SK-N-MC (cell line): ENCODE results near the gene XYLT2.
"Not testable (repeated sequence)": the region's sequence is repeated elsewhere in the genome, so short reads cannot be mapped to it uniquely, and the experiment has no call there.

Source experiments
- DNase-seq: peaks from one replicate; pipeline ENCODE4 v3.0.0-alpha.2; 2011; ENCODE audit warnings: low read depth, low spot score
- H3K27ac ChIP-seq: fragments of 200-600 bp; sonication (generic); 2 replicates; pipeline ENCODE4 v1.5.1; 2016; ENCODE audit warnings: mixed run types
- H3K36me3 ChIP-seq: fragments of 200-600 bp; sonication (generic); 2 replicates; pipeline ENCODE4 v1.6.1; 2017; ENCODE audit warnings: antibody characterized with exemption, low read length, mixed read lengths; ENCODE audit not compliant: insufficient read depth
- H3K4me3 ChIP-seq: fragments of 200-600 bp; sonication (generic); 2 replicates; pipeline ENCODE4 v1.5.1; 2016
- H3K9ac ChIP-seq: fragments of 200-600 bp; sonication (generic); 2 replicates; pipeline ENCODE4 v1.8.0; 2017; ENCODE audit warnings: mixed run types, mixed read lengths; ENCODE audit not compliant: insufficient read length
- H3K9me3 ChIP-seq: fragments of 200-600 bp; sonication (generic); 2 replicates; pipeline ENCODE4 v1.6.1; 2017; ENCODE audit warnings: low read depth, mild to moderate bottlenecking, antibody characterized with exemption, low read length, moderate library complexity, mixed read lengths
- EZH2 ChIP-seq: fragments of 200-600 bp; sonication (generic); IDR thresholded peaks from one replicate; pipeline ENCODE4 v1.6.1; 2017; ENCODE audit warnings: antibody characterized with exemption
- FOXP2 ChIP-seq: optimal IDR thresholded peaks from 2 replicates; pipeline ENCODE3; 2011; ENCODE audit warnings: mild to moderate bottlenecking, moderate library complexity; ENCODE audit not compliant: insufficient read depth; ENCODE audit errors: extremely low read length, control extremely low read depth
- POLR2AphosphoS5 ChIP-seq: IDR thresholded peaks from 2 replicates; pipeline ENCODE4 v1.6.1; 2012; ENCODE audit warnings: mild to moderate bottlenecking, low read depth, low read length, borderline replicate concordance

The XYLT2 gene

GRCh38 chr17:50328363-50329325, 17.3 kb upstream of the XYLT2 start:
- no peak for DNase-seq
- no peak for TF ChIP-seq POLR2AphosphoS5
- TF ChIP-seq EZH2: no peak
- TF ChIP-seq FOXP2: no peak
- peak overlapping the region; percentile 49 for H3K4me3 ChIP-seq

GRCh38 chr17:50329716-50330115, 16.2 kb upstream of the XYLT2 start:
- DNase-seq: no peak
- TF ChIP-seq POLR2AphosphoS5 (no peak), EZH2 (no peak), FOXP2 (no peak)
- H3K9ac ChIP-seq: no peak overlapping the region
- H3K27ac ChIP-seq: no peak overlapping the region
- no peaks in the 10 kb centered on the region for H3K9me3 ChIP-seq
- H3K36me3 ChIP-seq: no peaks in the 10 kb centered on the region
- no peak overlapping the region for H3K4me3 ChIP-seq

More at GRCh38 chr17:50328363-50329325, 17.3 kb upstream of the XYLT2 start:
- Histone ChIP-seq H3K9me3 (no peaks in the 10 kb centered on the region), H3K27ac (no peak overlapping the region), H3K36me3 (no peaks in the 10 kb centered on the region), H3K9ac (no peak overlapping the region)

DNA sequence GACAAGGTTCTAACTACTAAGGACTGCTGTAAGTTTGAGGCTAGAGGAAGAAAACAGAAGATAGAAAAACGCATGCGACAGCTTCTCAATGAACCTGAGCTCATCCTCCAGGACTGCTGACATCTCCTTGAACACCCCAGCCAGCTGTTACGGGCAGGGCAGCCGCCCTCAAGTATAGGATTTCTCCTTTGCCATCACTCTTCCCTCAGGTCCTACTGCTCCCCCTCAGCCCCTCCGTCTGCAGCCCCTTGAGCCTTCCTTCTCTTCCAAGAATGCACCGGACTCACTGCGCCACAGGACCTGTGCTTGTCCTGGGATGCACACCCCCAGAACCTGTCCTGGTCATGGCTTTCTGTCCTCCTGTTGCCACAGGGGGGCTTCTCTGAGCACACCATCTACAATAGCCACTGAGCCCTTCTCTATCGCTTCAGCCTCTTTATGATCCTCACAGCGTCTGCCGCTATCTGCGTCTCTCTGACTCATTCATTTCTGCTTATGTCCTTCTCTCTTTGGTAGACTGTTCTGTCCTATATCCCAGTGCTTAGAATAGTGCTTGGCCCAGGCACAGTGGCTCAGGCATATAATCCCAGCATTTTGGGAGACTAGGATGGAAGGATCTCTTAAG, 15.7 kb upstream of the XYLT2 start:
- Histone ChIP-seq H3K9me3 (no peaks in the 10 kb centered on the region), H3K27ac (no peak overlapping the region), H3K4me3 (no peak overlapping the region), H3K36me3 (no peaks in the 10 kb centered on the region), H3K9ac (no peak overlapping the region)
- no peak for DNase-seq
- TF ChIP-seq EZH2 (no peak), FOXP2 (no peak), POLR2AphosphoS5 (no peak)

- DNase-seq: no peak
- Histone ChIP-seq H3K9ac (no peak overlapping the region), H3K36me3 (no peaks in the 10 kb centered on the region), H3K4me3 (no peak overlapping the region), H3K27ac (no peak overlapping the region), H3K9me3 (no peaks in the 10 kb centered on the region)
- no peak for TF ChIP-seq EZH2
- TF ChIP-seq FOXP2: no peak
Measured at GRCh38 chr17:50331085-50331791, 14.7 kb upstream of the XYLT2 start.

GRCh38 chr17:50332196-50332595, 13.7 kb upstream of the XYLT2 start:
- Histone ChIP-seq H3K9ac (no peak overlapping the region), H3K4me3 (no peak overlapping the region), H3K9me3 (no peaks in the 10 kb centered on the region), H3K27ac (no peak overlapping the region), H3K36me3 (no peaks in the 10 kb centered on the region)
- DNase-seq: no peak
- TF ChIP-seq EZH2 (no peak), FOXP2 (no peak), POLR2AphosphoS5 (no peak)

- DNase-seq: peak; percentile 82
- Histone ChIP-seq H3K4me3 (peak overlapping the region; percentile 64), H3K9ac (peak overlapping the region; percentile 46), H3K27ac (peak overlapping the region; percentile 94)
- not testable (repeated sequence) for H3K9me3 ChIP-seq, H3K36me3 ChIP-seq
Measured at GRCh38 chr17:50333291-50334057, 12.5 kb upstream of the XYLT2 start.

DNA sequence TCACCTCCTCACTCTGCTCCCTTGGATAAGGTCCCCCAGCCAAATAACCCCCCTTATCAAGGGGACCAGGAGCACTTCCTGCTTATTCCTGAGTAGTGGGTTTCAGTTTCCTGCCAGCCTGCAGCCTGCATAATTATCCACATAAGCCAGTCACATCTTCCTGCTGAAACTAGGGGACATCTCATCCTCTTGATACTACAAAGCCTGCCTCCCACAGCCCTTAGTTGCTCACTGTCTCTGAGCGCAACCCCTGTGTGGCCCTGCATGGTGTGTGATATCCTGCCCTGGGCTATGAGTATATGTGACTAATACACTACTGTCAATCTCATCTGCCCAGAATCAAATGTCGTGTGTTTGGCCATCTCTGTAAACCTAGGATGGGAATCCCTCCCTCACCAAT, 8.0 kb upstream of the XYLT2 start:
- Histone ChIP-seq H3K9ac (no peak overlapping the region), H3K36me3 (no peaks in the 10 kb centered on the region), H3K9me3 (0 out of 2 replicates have a peak, but pooled peaks cover 3% of the 10 kb centered on the region), H3K4me3 (no peak overlapping the region), H3K27ac (no peak overlapping the region)
- TF ChIP-seq FOXP2 (no peak), POLR2AphosphoS5 (no peak), EZH2 (no peak)
- no peak for DNase-seq

- DNase-seq: no peak
- Histone ChIP-seq H3K9ac (no peak overlapping the region), H3K9me3 (0 out of 2 replicates have a peak, but pooled peaks cover 3% of the 10 kb centered on the region), H3K27ac (no peak overlapping the region), H3K36me3 (no peaks in the 10 kb centered on the region), H3K4me3 (no peak overlapping the region)
- TF ChIP-seq POLR2AphosphoS5 (no peak), EZH2 (no peak), FOXP2 (no peak)
Measured at GRCh38 chr17:50338645-50339044, 7.3 kb upstream of the XYLT2 start.
